ENCODE data around the gene SLC39A1. TPM values are rescaled to one million over a fixed set of nuclear protein-coding genes. Genes with fewer than 3 reads are reported as not detected.

Gene SLC39A1
- total and polyA plus RNA-seq, 4 experiments from 2014 or later: 21.6 to 47.3 (median 29.1) TPM

DNA sequence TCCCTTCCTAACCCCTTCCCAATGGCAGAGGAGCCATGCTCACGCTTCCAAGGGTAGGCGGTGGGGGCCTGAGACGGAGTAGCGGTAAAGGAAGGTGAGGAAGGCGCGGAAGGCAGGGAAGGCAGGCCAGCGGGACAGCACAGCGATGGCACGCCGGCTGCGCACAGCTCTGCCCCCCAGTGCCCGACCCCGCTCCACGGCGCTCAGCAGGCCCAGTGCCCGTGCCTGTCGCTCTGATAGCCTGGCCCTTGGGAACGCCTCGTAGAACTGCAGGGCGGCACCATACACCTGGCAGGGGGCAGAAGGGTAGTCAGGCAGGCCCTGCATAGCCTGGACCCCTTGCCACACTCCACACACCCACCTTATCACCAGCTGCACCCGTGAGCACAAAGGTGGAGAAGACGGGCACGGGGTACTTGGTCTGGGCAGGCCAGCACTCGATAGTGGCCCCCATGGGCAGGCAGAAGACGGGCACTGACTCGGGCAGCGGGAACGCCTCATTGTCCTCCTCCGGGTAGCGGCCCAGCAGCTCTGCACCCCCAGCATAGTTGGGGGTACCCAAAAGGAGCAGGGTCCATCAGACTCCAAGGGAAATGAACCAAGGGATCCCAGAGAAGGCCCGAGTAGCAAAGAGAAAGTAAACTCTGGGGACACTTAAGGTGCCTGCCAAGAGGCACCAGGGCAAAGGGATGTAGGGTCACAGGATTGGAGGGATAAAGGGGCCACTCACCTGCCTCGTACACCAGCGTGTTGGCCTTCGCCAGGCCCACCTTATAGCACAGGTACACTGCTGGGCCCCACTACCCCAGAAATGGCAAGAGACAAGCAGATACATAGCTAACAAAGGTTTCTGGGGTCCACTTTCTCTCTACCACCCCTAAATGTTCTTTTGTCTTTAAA, 21.3 kb downstream of the SLC39A1 start:
- POLR2A ChIA-PET (ENCODE audit: partially characterized antibody): interaction anchor here (0.7 to 13.0 kb wide), 5 partner anchors 11 to 158 kb away, joined by 3 to 298 read pairs (median 10); partner anchors contain the start of genes CREB3L4, CRTC2 and GATAD2B
- Histone ChIP-seq H3K27me3 (ENCODE audit: insufficient read depth, low read length) (no peaks in the 10 kb centered on the region), H3K4me3 (ENCODE audit: low read length in 2 of 2) (no peak overlapping the region), H3K36me3 (ENCODE audit: insufficient read depth, low read length) (peaks cover 54% of the 10 kb centered on the region), H3K9me3 (ENCODE audit: control insufficient read depth in 1 of 2, low read length in 2 of 2) (no peaks in the 10 kb centered on the region), H3K4me1 (ENCODE audit: insufficient read depth, low read length) (peaks cover 34% of the 10 kb centered on the region), H3K27ac (ENCODE audit: low read depth, low read length) (peak overlapping the region; percentile 29)
- peaks cover 40 to 68% of the 10 kb centered on the region in 2 donors for H3K36me3 Mint-ChIP-seq
- no peak for DNase-seq
- peak overlapping the region in 6 of 7 donors; percentile 25 to 97 (median 53) for H3K27ac Mint-ChIP-seq
- peaks cover 23 to 58% (median 35%) of the 10 kb centered on the region in 4 donors for H3K4me1 Mint-ChIP-seq
- peaks cover 0 to 4% of the 10 kb centered on the region in 2 donors for H3K27me3 Mint-ChIP-seq
- H3K4me3 Mint-ChIP-seq: peak overlapping the region in 3 of 8 donors; percentile 7 to 50 (median 42)
- CTCF ChIA-PET (ENCODE audit: partially characterized antibody): interaction anchor here (0.6 kb wide), 1 partner anchor 150 kb away, joined by 3 read pairs; no protein-coding TSS in a partner anchor
- intact Hi-C loops (cut with micrococcal nuclease): no loop called here
- peaks cover 0 to 4% (median 0%) of the 10 kb centered on the region in 8 donors for H3K9me3 Mint-ChIP-seq

DNA sequence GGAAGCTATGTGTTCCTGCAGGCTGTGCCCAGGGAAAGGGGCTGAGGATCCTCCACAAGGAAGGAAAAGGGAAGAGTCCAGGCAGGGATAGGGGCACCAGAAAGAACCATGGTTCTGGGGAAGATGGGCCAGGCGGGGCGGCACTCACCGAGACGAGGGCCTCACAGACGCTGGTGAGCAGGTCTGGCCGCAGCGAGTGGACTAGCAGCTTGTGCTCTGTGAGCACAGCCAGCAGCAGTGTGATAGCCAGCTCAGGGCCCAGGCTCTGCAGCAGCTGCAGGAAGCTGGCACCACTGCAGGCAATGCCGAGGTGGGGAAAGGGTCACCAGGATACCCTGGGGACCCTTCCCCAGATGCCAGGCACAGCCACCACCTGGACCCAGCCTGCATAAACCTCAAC, 22.6 kb downstream of the SLC39A1 start:
- DNase-seq: no peak
- H3K36me3 ChIP-seq (ENCODE audit: insufficient read depth, low read length): peaks cover 67% of the 10 kb centered on the region
- Mint-ChIP-seq H3K9me3 (peaks cover 0 to 4% (median 0%) of the 10 kb centered on the region in 8 donors), H3K27ac (peak overlapping the region in 3 of 7 donors; percentile 17 to 92 (median 57)), H3K27me3 (peaks cover 0 to 4% of the 10 kb centered on the region in 2 donors), H3K4me3 (no peak overlapping the region), H3K36me3 (peaks cover 48 to 78% of the 10 kb centered on the region in 2 donors), H3K4me1 (peaks cover 23 to 58% (median 35%) of the 10 kb centered on the region in 4 donors)
- no peaks in the 10 kb centered on the region for H3K27me3 ChIP-seq (ENCODE audit: insufficient read depth, low read length)
- CTCF ChIA-PET (ENCODE audit: partially characterized antibody): interaction anchor here (0.9 kb wide), 1 partner anchor 17 kb away, joined by 3 read pairs; no protein-coding TSS in a partner anchor
- POLR2A ChIA-PET (ENCODE audit: partially characterized antibody): interaction anchor here (0.7 to 13.0 kb wide), 7 partner anchors 10 to 35 kb away, joined by 3 to 298 read pairs (median 4); partner anchors contain the start of genes CREB3L4, CRTC2 and GATAD2B
- no peak overlapping the region for H3K4me3 ChIP-seq (ENCODE audit: low read length in 2 of 2)
- peaks cover 29% of the 10 kb centered on the region for H3K4me1 ChIP-seq (ENCODE audit: insufficient read depth, low read length)
- no peaks in the 10 kb centered on the region for H3K9me3 ChIP-seq (ENCODE audit: control insufficient read depth in 1 of 2, low read length in 2 of 2)
- H3K27ac ChIP-seq (ENCODE audit: low read depth, low read length): no peak overlapping the region
- intact Hi-C loops (cut with micrococcal nuclease): no loop called here

DNA sequence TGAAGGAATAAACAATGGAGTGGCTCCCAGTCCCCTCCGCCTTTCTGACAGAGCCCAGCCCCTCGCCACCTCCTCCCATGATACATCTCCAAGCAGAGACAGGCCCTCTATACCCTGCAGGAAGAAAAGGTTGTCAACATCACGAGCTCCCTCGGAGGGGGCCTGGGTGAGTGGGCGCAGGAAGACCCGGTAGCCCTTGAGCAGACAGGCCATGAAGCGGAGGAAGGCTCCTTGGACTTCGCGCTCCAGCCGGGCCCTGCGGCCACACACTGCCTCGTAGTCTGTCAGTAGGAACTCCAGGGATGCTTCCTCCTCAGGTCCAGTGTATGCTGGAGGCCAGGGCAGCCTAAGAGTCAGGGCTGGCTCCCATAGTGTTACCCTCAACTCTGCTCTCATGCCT, 23.9 kb downstream of the SLC39A1 start:
- intact Hi-C loops (cut with micrococcal nuclease): no loop called here

DNA sequence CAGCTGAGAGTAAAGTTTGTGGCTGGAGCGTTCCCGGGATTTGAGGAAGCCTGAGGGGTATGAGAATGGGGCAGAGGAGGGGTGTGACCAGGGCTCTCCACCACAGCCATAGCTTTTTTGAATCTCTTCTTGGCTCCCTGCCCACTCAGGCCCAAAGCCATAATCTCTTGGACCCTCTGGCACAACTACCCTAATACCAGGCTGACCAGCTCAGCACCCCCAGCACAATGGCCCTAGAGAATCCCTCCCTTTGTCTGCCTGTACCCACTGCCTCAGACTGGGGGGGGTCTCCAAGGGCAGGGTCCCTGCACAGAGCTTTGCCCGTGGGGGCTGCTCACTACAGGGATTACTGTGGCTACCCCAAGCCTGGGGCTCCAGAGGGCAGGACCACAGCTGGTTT, 24.3 kb downstream of the SLC39A1 start:
- DNase-seq: no peak
- CTCF ChIA-PET (ENCODE audit: partially characterized antibody): no interaction called here
- intact Hi-C loops (cut with micrococcal nuclease): no loop called here
- Mint-ChIP-seq H3K4me1 (peaks cover 16 to 41% (median 23%) of the 10 kb centered on the region in 4 donors), H3K4me3 (peak overlapping the region in 1 of 8 donors; percentile 55), H3K36me3 (peaks cover 57 to 80% of the 10 kb centered on the region in 2 donors), H3K27me3 (no peaks in the 10 kb centered on the region), H3K9me3 (no peaks in the 10 kb centered on the region), H3K27ac (peak overlapping the region in 2 of 7 donors; percentile 18 to 56)
- H3K9me3 ChIP-seq (ENCODE audit: control insufficient read depth in 1 of 2, low read length in 2 of 2): no peaks in the 10 kb centered on the region
- H3K4me1 ChIP-seq (ENCODE audit: insufficient read depth, low read length): peaks cover 19% of the 10 kb centered on the region
- H3K27ac ChIP-seq (ENCODE audit: low read depth, low read length): no peak overlapping the region
- POLR2A ChIA-PET (ENCODE audit: partially characterized antibody): interaction anchor here (1.3 to 13.0 kb wide), 5 partner anchors 14 to 52 kb away, joined by 3 to 298 read pairs (median 5); partner anchors contain the start of genes CREB3L4, CRTC2, GATAD2B and RPS27
- peaks cover 84% of the 10 kb centered on the region for H3K36me3 ChIP-seq (ENCODE audit: insufficient read depth, low read length)
- H3K27me3 ChIP-seq (ENCODE audit: insufficient read depth, low read length): no peaks in the 10 kb centered on the region
- no peak overlapping the region for H3K4me3 ChIP-seq (ENCODE audit: low read length in 2 of 2)

More for the DNA sequence above, 23.9 kb downstream of the SLC39A1 start:
- H3K27me3 ChIP-seq (ENCODE audit: insufficient read depth, low read length): no peaks in the 10 kb centered on the region
- CTCF ChIA-PET (ENCODE audit: partially characterized antibody): interaction anchor here (0.5 kb wide), 1 partner anchor 74 kb away, joined by 3 read pairs; no protein-coding TSS in a partner anchor
- peaks cover 79% of the 10 kb centered on the region for H3K36me3 ChIP-seq (ENCODE audit: insufficient read depth, low read length)
- Mint-ChIP-seq H3K9me3 (no peaks in the 10 kb centered on the region), H3K27ac (peak overlapping the region in 3 of 7 donors; percentile 14 to 46 (median 35)), H3K4me3 (no peak overlapping the region), H3K36me3 (peaks cover 55 to 79% of the 10 kb centered on the region in 2 donors), H3K27me3 (no peaks in the 10 kb centered on the region), H3K4me1 (peaks cover 19 to 46% (median 27%) of the 10 kb centered on the region in 4 donors)
- no peak for DNase-seq
- H3K4me3 ChIP-seq (ENCODE audit: low read length in 2 of 2): no peak overlapping the region
- POLR2A ChIA-PET (ENCODE audit: partially characterized antibody): interaction anchor here (1.0 to 13.0 kb wide), 6 partner anchors 14 to 51 kb away, joined by 3 to 298 read pairs (median 4); partner anchors contain the start of genes CREB3L4, CRTC2, GATAD2B and JTB
- peaks cover 24% of the 10 kb centered on the region for H3K4me1 ChIP-seq (ENCODE audit: insufficient read depth, low read length)
- H3K9me3 ChIP-seq (ENCODE audit: control insufficient read depth in 1 of 2, low read length in 2 of 2): no peaks in the 10 kb centered on the region
- H3K27ac ChIP-seq (ENCODE audit: low read depth, low read length): no peak overlapping the region

DNA sequence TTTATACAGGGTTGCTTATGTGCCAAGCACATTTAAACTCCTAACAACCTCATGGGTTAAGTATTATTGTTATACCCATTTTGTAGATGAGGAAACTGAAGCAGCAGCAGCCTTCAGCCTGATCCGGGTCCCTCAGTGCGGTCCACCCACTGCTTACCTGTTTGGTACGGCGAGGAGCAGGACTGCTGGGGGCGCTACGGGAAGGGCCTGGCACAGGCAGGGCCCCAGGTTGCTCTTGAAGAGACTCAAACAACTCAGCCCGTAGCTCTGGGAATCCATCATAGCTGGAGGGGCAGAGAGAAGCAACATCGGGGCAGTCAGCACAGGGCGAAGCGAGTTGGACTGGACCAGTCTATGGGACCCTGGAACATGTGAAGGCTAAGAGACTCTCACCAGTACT, 26.0 kb downstream of the SLC39A1 start:
- no peak overlapping the region for H3K4me3 Mint-ChIP-seq
- H3K4me1 Mint-ChIP-seq: peaks cover 4 to 24% (median 10%) of the 10 kb centered on the region in 4 donors
- Histone ChIP-seq H3K27ac (ENCODE audit: low read depth, low read length) (no peak overlapping the region), H3K9me3 (ENCODE audit: control insufficient read depth in 1 of 2, low read length in 2 of 2) (no peaks in the 10 kb centered on the region), H3K27me3 (ENCODE audit: insufficient read depth, low read length) (no peaks in the 10 kb centered on the region), H3K4me1 (ENCODE audit: insufficient read depth, low read length) (peaks cover 2% of the 10 kb centered on the region), H3K36me3 (ENCODE audit: insufficient read depth, low read length) (peaks cover 91% of the 10 kb centered on the region), H3K4me3 (ENCODE audit: low read length in 2 of 2) (no peak overlapping the region)
- no peaks in the 10 kb centered on the region for H3K27me3 Mint-ChIP-seq
- no peaks in the 10 kb centered on the region for H3K9me3 Mint-ChIP-seq
- H3K27ac Mint-ChIP-seq: peak overlapping the region in 2 of 7 donors; percentile 24 to 57
- CTCF ChIA-PET (ENCODE audit: partially characterized antibody): interaction anchor here (1.7 kb wide), 1 partner anchor 9 kb away, joined by 5 read pairs; the partner anchor contains the start of gene DENND4B
- POLR2A ChIA-PET (ENCODE audit: partially characterized antibody): interaction anchor here (13.0 kb wide), 1 partner anchor 12 kb away, joined by 298 read pairs; the partner anchor contains the start of gene GATAD2B
- intact Hi-C loops (cut with micrococcal nuclease): no loop called here
- peaks cover 49 to 78% of the 10 kb centered on the region in 2 donors for H3K36me3 Mint-ChIP-seq
- DNase-seq: no peak

DNA sequence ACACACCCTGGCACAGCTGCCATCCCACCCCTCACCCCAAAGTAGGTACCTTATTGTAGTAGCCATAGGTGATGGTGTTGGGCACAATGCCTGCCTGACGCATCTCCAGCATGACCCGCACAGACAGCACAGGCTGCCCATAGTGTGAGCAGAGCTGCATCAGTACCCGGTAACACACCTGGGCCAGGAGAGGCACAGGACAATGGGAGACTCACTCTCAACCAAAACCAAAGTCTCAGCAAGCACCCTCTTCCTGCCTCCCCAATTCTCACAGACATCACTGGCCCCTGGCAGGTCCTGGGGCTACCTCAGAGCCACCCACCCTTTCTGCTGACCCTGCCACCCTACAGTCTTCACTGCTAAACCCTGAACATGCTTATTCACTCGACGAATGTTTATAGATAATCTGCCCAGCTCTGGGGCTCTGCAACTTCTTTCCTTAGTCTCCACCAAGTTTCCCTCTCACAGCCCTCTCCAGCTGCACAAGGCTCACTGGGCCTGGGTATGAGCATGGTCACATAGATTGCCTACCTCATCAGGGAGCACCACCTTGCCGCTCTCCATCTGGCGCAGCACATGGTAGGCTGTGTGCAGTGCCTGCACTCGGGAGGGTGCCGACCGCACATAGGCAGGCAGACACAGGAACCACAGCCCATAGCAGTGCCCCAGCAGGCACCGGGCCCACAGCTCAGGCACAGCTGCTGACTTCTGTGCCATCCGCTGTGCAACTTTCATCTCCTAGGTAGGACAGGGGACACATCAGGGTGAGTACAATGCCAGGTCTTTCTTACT, 27.1 kb downstream of the SLC39A1 start:
- DNase-seq: no peak
- H3K27me3 ChIP-seq (ENCODE audit: insufficient read depth, low read length): no peaks in the 10 kb centered on the region
- no peaks in the 10 kb centered on the region for H3K4me1 ChIP-seq (ENCODE audit: insufficient read depth, low read length)
- Mint-ChIP-seq H3K27ac (peak overlapping the region in 5 of 7 donors; percentile 34 to 51 (median 46)), H3K4me3 (no peak overlapping the region), H3K36me3 (peaks cover 46 to 74% of the 10 kb centered on the region in 2 donors), H3K9me3 (no peaks in the 10 kb centered on the region), H3K4me1 (peaks cover 3 to 16% (median 7%) of the 10 kb centered on the region in 4 donors), H3K27me3 (no peaks in the 10 kb centered on the region)
- H3K9me3 ChIP-seq (ENCODE audit: control insufficient read depth in 1 of 2, low read length in 2 of 2): no peaks in the 10 kb centered on the region
- H3K36me3 ChIP-seq (ENCODE audit: insufficient read depth, low read length): peaks cover 86% of the 10 kb centered on the region
- intact Hi-C loops (cut with micrococcal nuclease): no loop called here
- POLR2A ChIA-PET (ENCODE audit: partially characterized antibody): interaction anchor here (1.7 to 13.0 kb wide), 2 partner anchors 11 to 13 kb away, joined by 7 to 298 read pairs; partner anchors contain the start of gene GATAD2B
- no peak overlapping the region for H3K4me3 ChIP-seq (ENCODE audit: low read length in 2 of 2)
- CTCF ChIA-PET (ENCODE audit: partially characterized antibody): interaction anchor here (1.7 kb wide), 1 partner anchor 10 kb away, joined by 5 read pairs; the partner anchor contains the start of gene DENND4B
- no peak overlapping the region for H3K27ac ChIP-seq (ENCODE audit: low read depth, low read length)
